NCI-H510A treated with DMSO at 0.1 percent for 48 hours (cell line): Measurements from ENCODE around the gene KRTAP2-3.
"Not testable (repeated sequence)": the region's sequence is repeated elsewhere in the genome, so short reads cannot be mapped to it uniquely, and the experiment has no call there.

ENCODE experiments used
- DNase-seq: peaks from one replicate; lab custom pipeline; 2025; lab: John Stamatoyannopoulos, UW

The KRTAP2-3 gene, protein sequence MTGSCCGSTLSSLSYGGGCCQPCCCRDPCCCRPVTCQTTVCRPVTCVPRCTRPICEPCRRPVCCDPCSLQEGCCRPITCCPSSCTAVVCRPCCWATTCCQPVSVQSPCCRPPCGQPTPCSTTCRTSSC

DNA sequence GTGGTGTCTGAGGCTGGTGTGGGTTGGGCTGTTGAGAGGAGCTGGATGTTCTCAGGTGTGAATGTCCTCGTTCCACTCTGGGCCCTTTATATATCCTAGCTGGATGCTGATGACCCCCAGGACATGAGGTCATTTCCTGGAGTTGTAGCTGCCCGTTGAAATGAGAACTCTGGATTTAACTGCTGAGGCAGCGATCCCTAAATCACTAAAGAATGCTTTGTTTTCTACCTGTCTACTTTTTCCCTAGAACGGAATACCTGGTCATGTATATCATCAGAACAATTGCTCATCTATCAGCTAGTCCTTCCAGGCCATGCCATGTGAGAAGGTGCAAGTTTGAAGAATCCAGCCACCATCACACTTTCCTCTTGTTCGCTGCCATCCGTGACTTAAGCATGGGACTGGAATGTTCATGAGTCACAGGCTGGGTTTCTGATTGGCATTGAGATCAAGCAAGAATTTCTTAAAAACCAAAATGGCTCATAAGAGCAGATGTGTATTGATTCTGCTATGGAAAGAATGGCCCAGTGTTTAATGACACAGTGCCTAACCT lies at the start of gene KRTAP2-3:
Gene KRTAP2-3 (minus strand): TSS at position 63 of the 553 bp plus-strand sequence. CDS start 64 bp downstream, outside the sequence.
- DNase-seq = no peak

DNA sequence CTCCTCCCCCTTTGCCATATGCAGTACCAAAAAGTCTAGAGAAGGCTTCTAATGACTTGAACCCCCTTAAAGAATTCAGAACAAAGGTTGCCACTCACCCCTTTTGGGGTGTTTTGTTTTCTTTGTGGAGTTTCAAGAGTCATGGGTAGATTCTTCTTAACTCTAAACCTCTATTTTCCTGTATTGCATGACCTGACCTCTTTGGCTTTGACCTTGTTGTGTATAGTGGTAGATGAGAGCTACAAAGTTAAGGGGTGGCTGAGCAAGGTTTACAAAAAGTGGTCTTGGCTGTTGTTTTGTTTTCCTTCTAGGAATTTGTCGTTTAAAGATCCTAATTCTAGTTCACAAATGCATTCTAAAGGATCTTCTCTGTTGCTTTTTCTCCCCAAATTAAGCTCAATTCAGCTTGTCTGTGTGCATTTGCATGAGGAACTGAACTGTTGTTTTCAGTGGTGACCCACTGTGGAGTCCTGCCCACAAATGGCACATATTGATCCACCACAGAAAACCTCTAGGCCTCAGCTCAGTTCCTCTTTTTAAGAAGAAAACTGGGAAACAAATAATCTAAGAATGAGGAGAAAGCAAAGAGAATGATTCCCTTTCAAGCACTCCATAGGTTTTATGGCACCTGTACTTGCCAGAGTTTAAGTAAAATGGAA lies 48.9 kb upstream of the KRTAP2-3 start:
- DNase-seq = not testable (repeated sequence)

DNA sequence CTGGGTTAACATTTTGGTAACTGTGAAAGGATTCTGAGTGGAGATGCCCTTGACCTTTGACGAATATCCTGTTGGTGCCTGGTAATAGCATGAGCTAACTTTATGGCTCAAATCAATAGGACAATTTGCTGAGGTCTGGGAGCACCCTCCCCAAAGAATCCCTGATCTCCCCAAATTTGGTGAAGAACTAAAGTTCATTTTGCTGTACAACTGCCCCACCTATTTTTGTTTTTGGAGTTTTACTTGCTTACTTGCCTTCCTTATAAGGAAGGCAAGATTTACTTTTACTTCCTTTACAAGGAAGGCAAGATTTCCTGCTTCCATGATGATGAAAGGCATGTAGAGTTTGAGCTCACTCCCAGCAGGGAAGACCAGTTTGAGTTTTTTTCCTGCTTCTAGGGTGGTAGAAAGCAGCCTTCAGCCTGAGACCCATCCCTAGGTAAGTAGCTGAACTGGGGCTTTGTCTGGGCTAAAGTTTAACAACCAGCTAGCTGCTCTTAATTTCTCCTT lies 48.1 kb upstream of the KRTAP2-3 start:
- no peak for DNase-seq

GRCh38 chr17:41105347-41105746 lies 45.4 kb upstream of the KRTAP2-3 start, which contains the start of gene KRTAP4-9:
TSS of gene KRTAP4-9 (plus strand) at chr17:41105389. CDS start at chr17:41105389, 0 bp downstream.
- DNase-seq = not testable (repeated sequence)

DNA sequence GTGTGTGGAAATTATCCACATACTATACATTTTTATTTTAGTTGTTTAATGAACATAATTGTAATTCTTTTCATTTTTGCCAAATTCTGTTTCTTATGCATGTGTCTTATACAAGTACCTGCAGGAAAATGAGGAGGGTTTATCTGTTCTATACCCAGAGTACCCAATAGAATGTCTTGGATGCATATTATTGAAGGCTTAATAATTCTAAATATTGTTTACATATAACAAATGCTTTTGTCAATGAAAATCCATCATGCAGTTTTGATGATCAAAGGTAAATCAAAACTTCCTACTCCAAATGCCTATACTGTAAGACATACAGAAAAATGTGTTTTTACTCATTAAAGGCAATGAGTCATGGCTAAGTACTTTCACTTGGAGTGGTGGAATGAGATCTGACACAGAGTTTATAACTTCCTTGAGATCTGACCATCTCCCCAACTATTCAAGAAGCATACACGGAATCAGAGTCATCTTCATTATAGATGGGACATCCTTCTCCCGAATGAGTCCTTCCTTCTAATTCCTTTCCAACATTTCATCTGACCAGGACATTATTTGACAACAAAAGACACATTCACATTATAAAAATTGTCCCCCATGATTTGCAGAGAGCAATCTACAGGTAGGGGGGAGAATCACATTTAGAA lies 44.6 kb upstream of the KRTAP2-3 start:
- not testable (repeated sequence) for DNase-seq

DNA sequence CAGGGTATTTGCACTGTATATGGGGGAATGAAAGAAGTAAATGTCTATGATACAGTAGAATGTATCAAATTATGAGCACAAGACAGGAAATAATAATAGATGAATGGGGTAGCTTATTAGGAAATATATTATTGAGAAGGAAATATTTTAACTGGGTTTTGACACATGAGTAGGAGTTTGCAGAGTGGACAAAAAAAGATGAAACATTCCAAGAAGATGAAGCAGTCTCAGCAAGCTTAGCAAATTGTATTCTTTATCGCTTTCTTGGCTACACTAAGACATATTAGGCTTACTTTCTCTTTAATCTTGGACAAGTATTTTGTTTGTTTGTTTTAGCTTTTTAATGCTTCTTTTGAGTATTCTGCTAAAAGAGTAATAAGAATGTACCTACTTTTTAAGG lies 44.0 kb upstream of the KRTAP2-3 start:
- DNase-seq = no peak

DNA sequence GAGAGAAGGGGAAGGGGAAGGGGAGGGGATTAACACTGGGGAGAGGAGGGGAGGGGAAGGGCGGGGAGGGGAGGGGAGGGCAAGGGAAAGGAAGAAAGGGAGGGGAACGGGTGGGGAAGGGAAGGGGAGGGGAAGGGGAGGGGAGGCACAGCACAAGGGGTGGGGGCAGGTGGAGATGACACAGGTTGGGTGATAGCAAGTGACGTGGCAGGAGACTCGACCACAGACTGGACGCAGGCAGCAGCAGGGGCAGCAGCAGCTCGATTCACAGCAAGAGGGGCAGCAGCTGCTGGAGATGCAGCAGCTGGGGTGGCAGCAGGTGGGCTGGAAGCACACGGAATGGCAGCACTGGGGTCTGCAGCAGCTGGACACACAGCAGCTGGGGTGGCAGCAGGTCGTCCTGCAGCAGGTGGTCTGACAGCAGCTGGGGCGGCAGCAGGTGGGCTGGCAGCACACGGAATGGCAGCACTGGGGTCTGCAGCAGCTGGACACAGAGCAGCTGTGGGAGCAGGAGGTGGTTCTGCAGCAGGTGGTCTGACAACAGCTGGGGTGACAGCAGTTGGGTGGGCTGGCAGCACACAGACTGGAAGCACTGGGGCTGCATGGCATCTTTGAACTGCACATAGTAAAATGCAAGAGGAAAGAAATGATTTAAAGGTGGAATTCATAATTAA lies 41.8 kb upstream of the KRTAP2-3 start, which contains the start of gene KRTAP4-16:
Gene KRTAP4-16 (minus strand): TSS at position 624 of the 674 bp plus-strand sequence. CDS start 0 bp downstream, at position 624.
- no peak for DNase-seq

DNA sequence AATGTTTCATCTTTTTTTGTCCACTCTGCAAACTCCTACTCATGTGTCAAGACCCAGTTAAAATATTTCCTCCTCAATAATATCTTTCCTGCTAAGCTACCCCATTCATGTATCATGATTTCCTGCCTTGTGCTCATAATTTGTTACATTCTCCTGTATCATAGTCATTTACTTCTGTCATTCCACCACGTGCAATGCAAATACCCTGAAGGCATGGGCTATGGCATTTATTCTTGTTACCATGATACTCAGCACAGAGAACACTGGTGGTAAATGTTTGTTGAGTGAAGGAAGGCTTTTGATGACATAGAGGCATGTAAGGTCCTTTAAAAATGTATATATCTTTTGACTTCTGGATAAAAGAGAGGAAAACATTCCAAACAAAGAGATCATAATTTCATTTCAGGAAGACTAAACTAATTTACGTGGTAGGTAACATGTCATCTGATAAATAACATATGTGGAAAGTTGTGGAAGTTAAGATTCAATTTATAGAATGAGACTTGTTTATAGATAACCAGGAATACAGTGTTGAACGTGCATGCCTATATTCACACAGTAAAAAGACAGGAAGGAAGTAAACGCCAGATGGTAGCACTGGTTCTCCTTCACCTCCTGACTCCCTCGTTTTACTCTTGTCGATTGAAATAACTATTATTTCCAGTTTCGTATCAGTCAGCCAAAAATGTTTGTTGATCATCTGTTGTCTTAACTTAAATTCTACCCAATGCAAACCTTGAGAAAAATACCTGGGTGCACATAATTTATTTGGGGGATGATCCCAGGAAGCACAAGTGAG lies 40.0 kb upstream of the KRTAP2-3 start:
- not testable (repeated sequence) for DNase-seq

DNA sequence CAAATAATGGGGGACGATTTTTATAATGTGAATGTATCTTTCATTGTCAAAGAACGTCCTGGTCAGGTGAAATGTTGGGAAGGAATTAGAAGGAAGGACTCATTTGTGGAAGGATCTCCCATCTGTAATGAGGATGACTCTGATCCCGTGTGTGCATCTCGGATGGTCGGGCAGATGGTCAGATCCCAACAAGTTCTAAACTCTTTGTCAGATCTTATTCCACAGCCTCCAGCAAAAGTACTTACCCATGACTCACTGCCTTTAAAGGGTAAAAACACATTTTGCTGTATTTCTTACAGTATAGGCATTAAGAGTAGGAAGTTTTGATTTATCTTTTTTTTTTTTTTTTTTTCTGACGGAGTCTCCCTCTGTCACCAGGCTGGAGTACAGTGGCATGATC lies 38.6 kb upstream of the KRTAP2-3 start:
- no peak for DNase-seq

GRCh38 chr17:41098042-41098441 lies 38.1 kb upstream of the KRTAP2-3 start, which contains the start of gene KRTAP4-8:
TSS of gene KRTAP4-8 (minus strand) at chr17:41098142. CDS start at chr17:41098084, 58 bp downstream.
- no peak for DNase-seq

DNA sequence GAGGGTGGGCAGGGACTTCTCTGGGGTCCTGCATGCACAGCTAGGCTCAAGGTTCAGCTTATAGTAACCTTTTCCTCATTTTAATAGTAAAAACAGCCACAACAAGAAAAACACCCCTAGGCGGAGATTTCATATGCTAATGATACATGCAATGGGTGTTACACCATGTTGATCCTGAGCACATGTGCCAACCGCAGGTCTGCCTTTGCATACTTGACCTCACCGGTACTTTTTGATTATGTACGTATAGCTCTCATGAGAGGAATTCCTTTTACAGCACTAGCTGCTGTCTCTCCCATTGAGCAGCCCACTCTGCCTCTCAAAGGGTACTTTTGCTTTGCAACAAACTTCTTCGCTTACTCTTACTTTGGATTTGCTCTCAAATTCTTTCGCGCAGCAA lies 36.1 kb upstream of the KRTAP2-3 start:
- DNase-seq = no peak

GRCh38 chr17:41088760-41089352 lies 28.9 kb upstream of the KRTAP2-3 start:
- not testable (repeated sequence) for DNase-seq

DNA sequence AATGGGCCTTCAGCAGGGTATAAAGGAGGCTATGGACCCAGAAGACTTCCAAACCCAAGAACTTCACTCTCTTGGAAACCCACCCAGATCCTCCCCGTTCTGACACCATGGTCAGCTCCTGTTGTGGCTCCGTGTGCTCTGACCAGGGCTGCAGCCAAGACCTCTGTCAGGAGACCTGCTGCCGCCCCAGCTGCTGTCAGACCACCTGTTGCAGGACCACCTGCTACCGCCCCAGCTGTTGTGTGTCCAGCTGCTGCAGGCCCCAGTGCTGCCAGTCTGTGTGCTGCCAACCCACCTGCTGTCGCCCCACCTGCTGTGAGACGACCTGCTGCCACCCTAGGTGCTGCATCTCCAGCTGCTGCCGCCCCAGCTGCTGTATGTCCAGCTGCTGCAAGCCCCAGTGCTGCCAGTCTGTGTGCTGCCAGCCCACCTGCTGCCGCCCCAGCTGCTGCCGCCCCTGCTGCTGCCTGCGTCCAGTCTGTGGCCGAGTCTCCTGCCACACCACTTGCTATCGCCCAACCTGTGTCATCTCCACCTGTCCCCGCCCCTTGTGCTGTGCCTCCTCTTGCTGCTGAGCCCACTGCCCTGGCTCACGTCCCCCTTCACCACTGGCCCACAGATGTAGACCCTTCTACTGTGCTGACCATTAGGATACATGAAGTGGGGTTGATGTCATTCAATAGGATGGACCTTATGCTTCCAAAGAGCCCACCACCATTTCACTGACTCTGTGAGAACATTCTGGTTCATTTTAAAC lies 24.4 kb upstream of the KRTAP2-3 start, which contains the start of gene KRTAP4-7:
Gene KRTAP4-7 (plus strand): TSS at position 51 of the 757 bp plus-strand sequence. CDS start 57 bp downstream, at position 108.
- not testable (repeated sequence) for DNase-seq

- not testable (repeated sequence) for DNase-seq
Observed at GRCh38 chr17:41083427-41083826, 23.5 kb upstream of the KRTAP2-3 start.

GRCh38 chr17:41082626-41083025 lies 22.7 kb upstream of the KRTAP2-3 start:
- no peak for DNase-seq

GRCh38 chr17:41076788-41077187 lies 16.9 kb upstream of the KRTAP2-3 start:
- no peak for DNase-seq

DNA sequence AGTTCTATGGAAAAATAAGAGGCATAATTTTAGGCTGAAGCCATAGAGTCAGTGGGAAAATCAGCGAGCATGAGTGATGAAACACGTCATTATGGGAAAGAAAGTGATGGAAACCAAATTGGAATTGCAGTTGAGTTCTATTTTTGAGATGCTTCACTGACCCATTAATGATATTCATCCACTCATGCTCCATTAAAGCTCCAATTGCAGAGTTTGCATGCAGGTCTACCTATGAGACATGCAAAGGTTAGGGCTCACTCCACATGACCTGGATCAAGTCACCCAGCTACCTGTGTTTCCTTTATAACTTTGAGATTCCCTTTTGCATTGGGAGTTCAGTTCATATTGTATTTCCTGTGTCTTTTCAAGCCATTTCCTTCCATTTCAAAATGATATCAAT lies 13.8 kb upstream of the KRTAP2-3 start:
- DNase-seq = no peak

DNA sequence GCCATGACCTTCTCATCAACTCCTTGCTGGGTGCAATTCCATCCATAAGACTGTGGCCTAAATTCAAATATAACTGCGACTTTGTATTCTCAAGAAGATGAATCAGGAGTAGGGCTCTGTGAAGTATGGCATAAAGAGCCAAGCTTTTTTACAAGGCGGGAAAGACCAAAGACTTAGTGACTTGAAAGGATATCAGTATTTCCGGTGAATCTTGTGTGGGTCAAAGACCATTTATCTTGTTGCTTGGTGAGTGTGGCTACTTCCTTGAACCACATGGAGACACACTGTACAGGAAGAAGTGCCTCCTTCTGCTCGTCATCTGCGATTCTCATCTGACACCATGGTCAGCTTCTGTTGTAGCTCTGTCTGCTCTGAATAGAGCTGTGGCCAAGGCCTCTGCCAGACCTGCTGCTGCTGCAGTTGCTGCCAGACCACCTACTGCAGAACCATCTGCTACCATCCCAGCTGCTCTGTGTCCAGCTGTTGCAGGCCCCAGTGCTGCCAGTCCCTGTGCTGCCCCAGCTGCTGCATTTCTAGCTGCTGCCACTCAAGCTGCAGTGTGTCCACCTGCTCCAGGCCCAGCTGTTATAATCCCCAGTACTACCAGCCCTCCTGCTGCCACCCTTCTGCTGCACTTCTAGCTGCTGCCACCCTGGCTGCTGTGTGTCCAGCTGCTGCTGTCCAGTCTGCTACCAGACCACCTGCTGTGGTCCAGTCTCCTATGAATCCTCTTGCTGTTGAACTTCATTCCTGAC lies 11.9 kb upstream of the KRTAP2-3 start:
- no peak for DNase-seq

GRCh38 chr17:41069031-41069430 lies 9.1 kb upstream of the KRTAP2-3 start:
- no peak for DNase-seq
